ENCODE data around the gene SLC9B1.
"Not testable (repeated sequence)": the region's sequence is repeated elsewhere in the genome, so short reads cannot be mapped to it uniquely, and the experiment has no call there.

- not testable (repeated sequence) for TF ChIP-seq CTCF (IDR thresholded peaks at IDR 0.05; ENCODE audit: insufficient read depth, low read length, poor library complexity, severe bottlenecking); EZH2phosphoT487 (conservative IDR thresholded peaks at IDR 0.05; ENCODE audit: low read length)
These were observed 81.4 kb downstream of the SLC9B1 start for GRCh38 chr4:102938063-102938462.
